ENCODE results near the gene EYA2.

EYA2 gene

GRCh38 chr20:47213966-47214365, 319.3 kb downstream of the EYA2 start:
- DNase-seq: no peak

DNA sequence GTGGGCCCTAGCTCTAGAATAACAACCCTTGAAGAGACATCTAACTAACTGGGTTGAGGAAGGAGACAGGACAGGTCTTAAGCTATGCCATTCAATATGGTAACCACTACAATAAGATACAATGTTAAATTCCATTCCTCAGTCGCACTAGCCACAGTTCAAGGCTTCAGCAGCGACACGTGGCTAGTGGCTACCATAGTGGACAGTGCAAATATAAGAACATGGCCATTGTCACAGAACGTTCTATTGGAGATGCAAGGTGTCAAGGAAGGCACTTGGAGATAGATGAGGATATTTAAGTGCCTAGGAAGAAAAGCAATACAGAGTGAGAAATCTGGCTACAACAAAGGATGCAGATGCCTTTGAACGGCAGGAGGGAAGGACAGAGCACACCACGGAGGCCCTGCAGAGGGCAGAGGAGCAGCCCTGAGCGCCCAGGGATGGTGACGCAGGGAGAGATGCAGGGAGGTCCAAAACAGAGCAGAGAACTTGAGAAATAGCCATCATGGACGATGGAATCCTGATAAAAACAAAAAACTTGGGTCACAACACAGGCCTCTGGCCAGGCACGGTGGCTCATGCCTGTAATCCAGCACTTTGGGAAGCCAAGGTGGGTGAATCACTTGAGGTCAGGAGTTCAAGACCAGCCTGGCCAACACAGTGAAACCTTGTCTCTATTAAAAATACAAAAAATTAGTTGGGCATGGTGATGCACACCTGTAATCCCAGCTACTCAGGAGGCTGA, 321.2 kb downstream of the EYA2 start:
- no peak for DNase-seq

DNA sequence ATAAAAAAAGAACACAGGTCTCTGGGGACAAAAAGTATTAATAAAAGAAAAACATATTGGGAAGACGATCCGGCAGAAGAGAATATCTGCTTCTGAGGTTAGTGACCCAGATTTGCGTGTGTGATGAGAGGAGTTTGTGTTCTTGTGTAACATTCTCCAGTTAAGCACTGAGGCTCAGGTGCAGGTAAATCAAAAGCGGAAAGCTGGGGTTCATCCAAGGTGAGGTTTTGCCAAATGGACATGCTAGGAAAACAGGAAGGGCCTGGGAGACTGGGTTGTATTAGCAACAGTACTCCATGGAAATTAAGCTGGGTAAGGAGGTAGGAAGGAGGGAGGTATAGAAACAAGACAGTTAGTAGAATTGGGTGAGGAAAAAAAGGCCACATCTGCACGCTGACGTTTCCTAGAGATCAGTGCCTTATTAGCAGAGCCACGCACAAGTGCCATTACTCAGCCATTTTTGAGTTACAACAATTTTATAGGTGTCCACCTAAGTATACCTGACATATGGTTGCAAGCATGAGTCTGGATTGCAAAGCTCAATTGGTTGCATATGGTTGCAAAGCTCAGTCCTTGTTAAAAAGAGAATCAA, 322.3 kb downstream of the EYA2 start:
- DNase-seq: no peak

DNA sequence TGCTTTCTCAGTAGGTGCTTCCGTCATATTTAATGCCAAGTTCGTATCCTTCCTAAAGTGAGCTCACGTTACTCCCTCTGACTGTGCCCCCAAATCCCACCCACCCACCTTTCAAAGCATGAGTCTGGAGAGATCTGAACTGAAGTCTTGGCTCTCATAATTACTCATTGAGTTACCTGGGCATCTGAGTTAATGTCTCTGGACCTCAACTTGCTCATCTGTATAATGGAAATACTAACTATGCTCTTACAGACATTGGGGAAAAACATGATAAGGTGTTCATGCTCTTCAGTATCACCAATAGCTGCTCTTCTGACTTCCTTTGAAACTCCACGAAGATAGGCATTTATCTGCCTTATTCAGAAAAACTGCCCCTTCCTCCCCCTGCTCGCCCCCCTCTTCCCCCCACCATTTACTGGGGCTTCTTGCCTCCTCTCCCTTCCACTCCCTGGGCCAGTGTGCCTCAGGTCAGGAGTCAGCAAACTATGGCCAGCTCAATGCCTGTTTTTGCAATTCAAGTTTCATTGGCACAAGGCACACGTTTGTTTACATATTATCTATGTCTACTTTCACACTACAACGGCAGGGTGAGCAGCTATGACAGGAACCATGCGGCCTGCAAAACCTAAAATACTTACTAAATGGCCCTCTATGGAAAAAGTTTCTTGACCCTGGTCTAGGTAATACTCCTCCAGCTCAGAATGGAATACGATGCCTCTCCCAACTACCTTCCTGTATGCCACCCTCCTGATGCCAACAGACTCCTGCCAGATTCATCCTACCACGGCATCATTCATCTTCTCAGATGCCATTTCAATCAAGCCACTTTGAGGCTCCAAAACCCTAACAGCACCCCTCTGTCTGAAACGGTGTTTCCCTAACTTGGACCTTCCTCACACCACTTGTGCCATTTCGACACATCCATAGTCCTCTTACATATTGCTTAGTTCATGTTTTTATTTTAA, 323.1 kb downstream of the EYA2 start:
- no peak for DNase-seq

DNA sequence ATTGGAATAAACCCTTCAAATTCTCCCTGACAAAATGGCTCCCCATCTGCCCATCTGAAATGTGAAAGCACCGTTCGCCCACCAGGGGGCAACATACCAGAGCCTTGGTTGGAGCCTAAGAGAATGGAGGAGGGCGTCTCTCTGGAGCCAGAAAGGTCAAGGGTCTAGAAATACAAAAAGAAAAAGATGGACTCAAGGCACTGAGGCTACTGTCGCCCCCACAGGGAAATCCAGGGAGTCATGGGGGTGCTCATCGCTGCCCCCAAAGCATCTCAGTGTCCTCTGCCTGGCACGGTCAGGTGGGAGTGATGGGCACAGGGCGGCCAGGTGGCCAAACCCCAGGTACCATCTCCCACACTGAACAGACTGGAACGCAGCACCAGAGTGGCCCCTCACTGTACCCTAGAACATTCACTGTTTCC, 325.5 kb downstream of the EYA2 start:
- peak; percentile 69 to 71 for DNase-seq

- DNase-seq: no peak
Measured at GRCh38 chr20:47221036-47221625, 326.5 kb downstream of the EYA2 start.

GRCh38 chr20:47222468-47223119, 328.0 kb downstream of the EYA2 start:
- no peak for DNase-seq

DNA sequence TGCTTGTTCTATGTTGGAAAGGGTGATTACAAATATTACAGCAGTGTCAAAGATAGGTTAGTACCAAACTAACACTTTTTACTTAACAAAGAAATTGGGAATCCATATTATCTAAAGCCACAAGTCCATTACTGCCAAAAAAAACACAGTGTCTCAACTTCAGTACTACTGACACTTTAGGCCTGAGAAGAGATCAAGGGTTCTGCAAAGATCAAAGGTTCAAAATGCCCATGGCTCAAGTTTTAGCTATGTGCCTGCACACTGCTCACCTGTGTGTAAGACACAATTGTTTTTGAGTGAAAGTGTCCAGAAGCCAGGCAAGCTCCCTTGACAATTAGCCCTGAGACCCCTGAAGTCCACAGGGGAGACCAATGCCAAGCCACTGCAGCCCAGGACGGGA, 329.3 kb downstream of the EYA2 start:
- DNase-seq: no peak

DNA sequence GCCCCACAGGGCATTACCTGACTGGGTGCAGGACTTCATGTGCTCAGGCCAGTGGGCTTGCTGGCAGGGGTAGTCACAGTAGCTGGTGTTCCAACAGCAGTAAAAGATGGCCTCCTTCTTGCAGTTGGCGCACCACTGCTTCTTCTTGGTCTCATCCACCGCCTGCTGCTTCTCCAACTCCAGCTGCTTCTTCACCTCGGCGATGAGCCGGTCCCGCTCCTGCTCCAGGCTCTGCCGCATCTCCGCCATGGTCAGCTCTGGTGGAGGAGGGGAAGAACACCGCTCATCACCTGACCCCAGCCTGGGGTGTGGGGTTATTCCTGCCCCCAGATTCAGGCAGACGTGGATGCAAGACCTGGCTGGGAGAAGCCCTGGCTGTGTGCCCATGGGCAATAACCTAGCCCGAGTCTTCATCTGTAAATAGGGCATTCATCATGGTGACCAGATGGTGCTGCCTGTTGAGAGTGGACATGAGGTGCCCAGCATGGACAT, 329.7 kb downstream of the EYA2 start:
- no peak for DNase-seq

- DNase-seq: no peak
Measured at GRCh38 chr20:47224857-47225256, 330.2 kb downstream of the EYA2 start.

- no peak for DNase-seq
Measured at GRCh38 chr20:47225458-47225857, 330.8 kb downstream of the EYA2 start.

GRCh38 chr20:47227119-47227518, 332.5 kb downstream of the EYA2 start:
- DNase-seq: no peak

DNA sequence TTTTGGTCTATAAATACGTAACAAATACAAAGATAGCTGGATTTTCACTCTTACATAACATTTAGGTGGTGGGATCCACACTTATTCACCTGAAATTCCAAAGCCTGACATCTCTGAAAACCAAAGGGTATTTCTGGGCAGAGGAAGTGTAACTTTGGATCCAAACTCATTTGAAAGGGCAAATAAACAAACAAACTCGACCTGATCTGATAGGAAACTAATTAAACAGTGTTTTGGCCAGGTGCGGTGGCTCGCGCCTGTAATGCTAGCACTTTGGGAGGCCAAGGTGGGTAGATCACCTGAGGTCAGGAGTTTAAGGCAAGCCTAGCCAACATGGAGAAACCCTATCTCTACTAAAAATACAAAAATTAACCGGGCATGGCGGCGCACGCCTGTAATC, 332.9 kb downstream of the EYA2 start:
- no peak for DNase-seq

DNA sequence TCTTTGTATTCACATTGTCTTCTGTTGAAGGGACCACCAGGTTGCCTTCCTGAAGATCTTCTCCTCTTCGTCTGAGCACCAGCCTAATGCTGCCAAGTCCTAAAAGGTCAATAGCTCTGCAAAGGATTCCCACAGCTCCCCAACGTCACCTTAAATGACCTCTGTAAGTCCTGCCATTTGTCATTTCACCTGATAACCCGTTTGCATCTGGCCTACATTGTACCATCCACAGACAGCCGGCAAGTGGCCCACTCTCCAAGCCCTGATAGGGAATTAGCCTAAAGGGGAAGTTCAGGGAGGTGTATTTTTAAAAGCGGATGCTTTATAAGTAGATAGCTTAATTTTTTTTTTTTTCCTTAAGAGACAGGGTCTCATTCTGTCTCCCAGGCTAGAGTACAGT, 334.0 kb downstream of the EYA2 start:
- DNase-seq: no peak

- no peak for DNase-seq
Measured at GRCh38 chr20:47230811-47231256, 336.2 kb downstream of the EYA2 start.

DNA sequence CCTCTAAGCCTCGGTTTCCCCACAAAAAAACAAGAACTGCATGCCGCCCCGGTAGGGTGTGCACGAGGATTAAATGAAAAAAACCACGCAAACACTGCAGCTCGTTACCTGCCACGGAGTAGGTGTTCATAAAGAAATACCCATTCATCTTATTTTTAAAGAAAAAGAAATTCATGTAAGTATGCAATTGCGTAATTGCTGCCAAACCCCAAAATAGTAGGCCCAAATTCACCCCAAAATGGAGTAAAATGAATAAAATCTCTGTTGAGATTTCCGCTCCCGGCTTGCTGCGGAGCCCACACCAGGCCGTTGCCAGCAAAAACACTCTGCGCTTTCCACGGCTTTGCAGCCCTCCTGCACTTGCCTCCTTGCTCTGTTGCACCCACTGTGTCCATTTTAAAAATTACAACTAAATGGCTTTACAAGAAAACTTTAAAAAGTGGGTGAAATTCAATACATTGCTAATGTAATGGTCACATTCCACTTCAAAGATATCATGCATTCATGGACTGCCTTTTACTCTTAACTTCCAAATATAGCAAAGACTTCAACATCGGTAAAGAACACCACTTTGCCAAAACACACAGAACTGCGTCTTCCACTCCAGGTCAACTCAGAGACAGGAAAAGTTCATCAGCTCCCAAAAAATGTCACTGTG, 336.9 kb downstream of the EYA2 start:
- no peak for DNase-seq

- no peak for DNase-seq
Measured at GRCh38 chr20:47232518-47232917, 337.9 kb downstream of the EYA2 start.

DNA sequence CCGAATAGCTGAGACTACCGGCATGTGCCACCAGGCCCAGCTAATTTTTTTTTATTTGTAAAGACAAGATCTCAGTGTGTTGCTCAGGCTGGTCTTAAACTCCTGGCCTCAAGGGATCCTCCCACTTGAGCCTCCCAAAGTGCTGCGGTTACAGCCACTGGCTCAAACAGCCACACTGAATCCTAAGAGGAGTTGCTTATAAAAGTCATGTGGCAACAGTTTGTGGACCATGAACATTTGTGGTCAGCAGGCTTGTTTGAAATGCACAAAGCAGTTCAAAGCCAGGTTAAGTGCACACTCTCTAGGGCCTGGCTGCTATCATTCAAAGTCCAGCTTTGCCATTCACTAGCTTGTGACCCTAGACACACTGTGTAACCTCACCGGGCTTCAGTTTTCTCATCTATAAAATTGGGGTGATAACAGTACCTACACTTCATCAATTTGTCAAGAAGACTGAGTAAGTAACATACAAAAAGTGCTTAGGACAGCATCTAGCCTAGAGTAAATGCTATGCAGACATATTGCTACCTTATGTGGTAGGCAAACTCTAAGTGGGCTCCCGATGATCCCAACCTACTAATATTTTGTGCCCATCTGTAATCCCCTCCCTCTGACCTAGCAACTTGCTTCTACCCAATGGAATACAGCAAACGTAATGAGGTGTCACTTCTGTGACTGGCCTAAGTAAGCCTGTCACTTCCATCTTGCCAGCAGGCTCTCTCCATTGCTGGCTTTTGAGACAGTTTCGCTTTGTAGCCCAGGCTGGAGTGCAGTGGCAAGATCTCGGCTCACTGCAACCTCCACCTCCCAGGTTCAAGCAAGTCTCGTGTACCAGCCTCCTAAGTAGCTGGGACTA, 338.9 kb downstream of the EYA2 start:
- DNase-seq: no peak

DNA sequence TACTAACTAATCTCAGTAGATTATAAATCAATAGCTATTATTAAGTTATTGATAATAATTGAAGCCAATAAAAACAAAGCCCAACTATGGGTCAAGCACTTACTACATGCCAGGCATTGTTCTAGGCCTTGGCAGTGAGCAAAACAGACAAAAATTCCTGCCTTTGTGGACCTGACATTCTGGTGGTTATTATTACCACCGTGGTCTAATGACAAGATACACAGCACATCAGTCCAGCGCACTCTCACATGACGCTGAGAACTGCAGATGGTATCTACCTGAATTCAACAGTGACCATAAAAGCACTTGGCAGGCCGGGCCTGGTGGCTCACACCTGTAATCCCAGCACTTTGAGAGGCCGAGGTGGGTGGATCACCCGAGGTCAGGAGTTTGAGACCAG, 340.5 kb downstream of the EYA2 start:
- no peak for DNase-seq

DNA sequence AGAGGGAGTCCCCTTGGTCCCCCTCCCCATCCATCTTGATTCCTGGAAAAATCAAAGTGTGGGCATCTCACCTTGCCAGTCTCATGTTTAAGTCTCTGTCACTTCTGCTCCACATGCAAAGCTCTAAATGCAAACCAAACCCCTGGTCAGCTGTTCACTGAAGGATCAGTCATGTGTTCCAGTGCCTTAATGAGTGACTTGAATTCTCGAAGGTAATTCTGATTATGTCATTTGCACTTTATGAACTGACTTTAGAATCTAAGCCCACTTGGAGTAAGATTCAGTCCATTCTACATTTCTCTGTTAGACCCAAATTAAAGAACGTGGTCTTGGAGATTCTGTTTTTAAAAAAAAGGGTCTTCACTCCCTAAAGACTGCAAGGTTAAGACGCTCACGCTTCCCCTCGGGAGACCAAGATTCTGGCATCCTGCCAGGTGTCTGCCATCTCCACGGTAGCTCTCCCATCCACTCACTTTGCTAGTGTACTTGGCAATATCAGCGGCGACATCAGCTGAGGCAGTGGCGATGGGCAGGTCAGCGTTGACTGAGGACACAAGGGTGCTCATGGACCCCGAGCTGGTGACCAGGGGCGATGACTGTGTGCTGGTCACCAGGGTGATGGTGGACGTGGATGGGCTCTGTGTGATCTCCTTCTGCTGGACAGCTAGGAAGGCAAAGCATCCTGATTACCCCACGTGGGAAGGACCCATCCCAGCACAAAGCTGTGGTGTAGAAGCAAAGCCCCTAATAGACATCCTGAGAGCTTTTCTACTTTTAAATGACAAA, 341.4 kb downstream of the EYA2 start:
- DNase-seq: no peak
